Measurements from ENCODE around the gene KRTAP20-2.

DNA sequence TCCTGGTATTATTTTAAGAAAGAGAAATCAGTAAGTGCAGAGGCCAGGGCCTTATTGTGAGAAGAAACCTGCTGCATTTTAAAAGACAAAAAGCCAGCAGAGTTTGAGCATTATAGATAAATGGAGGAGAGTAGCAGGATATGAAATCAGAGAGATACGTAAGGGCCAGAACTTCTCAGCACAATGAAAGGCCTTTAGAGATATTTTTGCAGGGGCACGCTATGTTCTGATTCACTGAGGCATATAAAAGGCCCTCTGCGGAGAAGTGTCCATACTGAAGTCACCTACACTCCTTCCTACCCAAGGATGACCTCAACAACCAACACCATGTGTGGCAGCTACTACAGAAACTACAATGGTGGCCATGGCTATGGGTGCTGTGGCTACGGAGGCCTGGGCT lies 42.9 kb upstream of the KRTAP20-2 start, which contains the start of gene KRTAP6-3:
- TF ChIP-seq POLR2A (IDR thresholded peaks at IDR 0.05), result no peak
- TF ChIP-seq, protein P1, sequence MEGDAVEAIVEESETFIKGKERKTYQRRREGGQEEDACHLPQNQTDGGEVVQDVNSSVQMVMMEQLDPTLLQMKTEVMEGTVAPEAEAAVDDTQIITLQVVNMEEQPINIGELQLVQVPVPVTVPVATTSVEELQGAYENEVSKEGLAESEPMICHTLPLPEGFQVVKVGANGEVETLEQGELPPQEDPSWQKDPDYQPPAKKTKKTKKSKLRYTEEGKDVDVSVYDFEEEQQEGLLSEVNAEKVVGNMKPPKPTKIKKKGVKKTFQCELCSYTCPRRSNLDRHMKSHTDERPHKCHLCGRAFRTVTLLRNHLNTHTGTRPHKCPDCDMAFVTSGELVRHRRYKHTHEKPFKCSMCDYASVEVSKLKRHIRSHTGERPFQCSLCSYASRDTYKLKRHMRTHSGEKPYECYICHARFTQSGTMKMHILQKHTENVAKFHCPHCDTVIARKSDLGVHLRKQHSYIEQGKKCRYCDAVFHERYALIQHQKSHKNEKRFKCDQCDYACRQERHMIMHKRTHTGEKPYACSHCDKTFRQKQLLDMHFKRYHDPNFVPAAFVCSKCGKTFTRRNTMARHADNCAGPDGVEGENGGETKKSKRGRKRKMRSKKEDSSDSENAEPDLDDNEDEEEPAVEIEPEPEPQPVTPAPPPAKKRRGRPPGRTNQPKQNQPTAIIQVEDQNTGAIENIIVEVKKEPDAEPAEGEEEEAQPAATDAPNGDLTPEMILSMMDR (IDR thresholded peaks at IDR 0.05), result no peak

All from uterus (tissue), 2 donors.